ENCODE results near the gene NSUN4. TPM values are rescaled to one million over a fixed set of nuclear protein-coding genes. Genes with fewer than 3 reads are reported as not detected.

NSUN4 gene
- total and polyA plus RNA-seq, 2 of the 13 experiments (the other 11 are each of a cell fraction or from before 2014, with no cell fraction given): 21.5 to 23.5 TPM

GRCh38 chr1:46380508-46380907 lies 39.9 kb downstream of the NSUN4 start (continued):
- TF ChIP-seq ARID3A (IDR thresholded peaks at IDR 0.05; ENCODE audit: low read depth, low read length) (no peak), ZNF17 (CRISPR knock-in tag; IDR thresholded peaks at IDR 0.05) (no peak), ZNF512B (CRISPR knock-in tag; IDR thresholded peaks at IDR 0.05; ENCODE audit: borderline replicate concordance) (no peak), ZNF382 (CRISPR knock-in tag; IDR thresholded peaks at IDR 0.05; ENCODE audit: borderline replicate concordance) (no peak), WIZ (CRISPR knock-in tag; IDR thresholded peaks at IDR 0.05) (no peak), ZFX (CRISPR knock-in tag; IDR thresholded peaks at IDR 0.05; ENCODE audit: low read depth) (no peak), SRSF1 (optimal IDR thresholded peaks at IDR 0.05; ENCODE audit: low read depth, low read length) (no peak), TIGD3 (CRISPR knock-in tag; IDR thresholded peaks at IDR 0.05; ENCODE audit: borderline replicate concordance) (no peak)

All from HepG2 (cell line).